GM12873 (cell line): ENCODE data around the gene GMIP.

Source experiments
- TF ChIP-seq, protein P1 (sequence below): IDR thresholded peaks from 2 replicates; pipeline ENCODE4 v1.5.1; 2012; ENCODE audit warnings: low read depth, mild to moderate bottlenecking, moderate library complexity, low read length, control low read depth; ENCODE audit not compliant: insufficient read depth; ENCODE audit errors: missing control alignments

GMIP gene

DNA sequence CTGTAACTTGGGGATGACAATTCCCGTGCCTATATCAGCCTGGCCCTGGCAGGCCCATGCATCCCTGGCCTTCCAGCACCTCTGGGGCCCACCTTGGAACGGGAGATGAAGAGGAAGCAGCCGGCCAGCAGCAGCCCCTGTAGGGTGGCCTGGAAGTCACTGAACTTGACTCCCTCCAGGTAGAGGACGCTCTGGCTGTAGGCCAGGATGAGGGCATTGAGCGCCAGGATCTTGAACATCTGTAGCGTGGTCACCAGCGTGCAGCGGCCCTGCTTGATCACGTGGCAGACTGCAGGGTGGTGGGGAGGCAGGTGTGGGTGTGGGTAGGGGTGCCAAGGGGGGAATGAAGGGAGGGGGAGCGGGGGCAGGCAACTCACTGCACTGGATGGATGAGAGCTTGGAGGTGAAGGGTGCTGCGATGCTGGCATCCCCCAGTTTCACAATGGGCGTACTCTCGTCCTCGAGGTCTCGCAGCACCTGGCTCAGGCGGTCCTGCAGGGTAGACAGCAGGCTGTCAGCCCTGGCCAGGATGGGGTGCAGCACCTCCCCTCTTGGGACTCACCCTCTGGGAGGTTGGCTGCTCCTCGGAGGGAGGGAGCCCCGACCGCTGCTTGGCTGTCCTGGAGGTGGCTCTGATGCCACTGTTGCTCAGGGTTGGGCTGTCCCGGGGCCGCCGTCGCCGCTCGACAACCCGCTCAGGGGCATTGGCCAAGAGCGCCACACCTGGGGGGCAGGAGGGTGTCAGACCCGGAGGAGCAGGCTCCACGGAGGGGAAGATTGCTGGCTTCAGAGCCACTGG is 3.8 kb upstream of the GMIP start:
- TF ChIP-seq, protein P1, sequence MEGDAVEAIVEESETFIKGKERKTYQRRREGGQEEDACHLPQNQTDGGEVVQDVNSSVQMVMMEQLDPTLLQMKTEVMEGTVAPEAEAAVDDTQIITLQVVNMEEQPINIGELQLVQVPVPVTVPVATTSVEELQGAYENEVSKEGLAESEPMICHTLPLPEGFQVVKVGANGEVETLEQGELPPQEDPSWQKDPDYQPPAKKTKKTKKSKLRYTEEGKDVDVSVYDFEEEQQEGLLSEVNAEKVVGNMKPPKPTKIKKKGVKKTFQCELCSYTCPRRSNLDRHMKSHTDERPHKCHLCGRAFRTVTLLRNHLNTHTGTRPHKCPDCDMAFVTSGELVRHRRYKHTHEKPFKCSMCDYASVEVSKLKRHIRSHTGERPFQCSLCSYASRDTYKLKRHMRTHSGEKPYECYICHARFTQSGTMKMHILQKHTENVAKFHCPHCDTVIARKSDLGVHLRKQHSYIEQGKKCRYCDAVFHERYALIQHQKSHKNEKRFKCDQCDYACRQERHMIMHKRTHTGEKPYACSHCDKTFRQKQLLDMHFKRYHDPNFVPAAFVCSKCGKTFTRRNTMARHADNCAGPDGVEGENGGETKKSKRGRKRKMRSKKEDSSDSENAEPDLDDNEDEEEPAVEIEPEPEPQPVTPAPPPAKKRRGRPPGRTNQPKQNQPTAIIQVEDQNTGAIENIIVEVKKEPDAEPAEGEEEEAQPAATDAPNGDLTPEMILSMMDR, result no peak

DNA sequence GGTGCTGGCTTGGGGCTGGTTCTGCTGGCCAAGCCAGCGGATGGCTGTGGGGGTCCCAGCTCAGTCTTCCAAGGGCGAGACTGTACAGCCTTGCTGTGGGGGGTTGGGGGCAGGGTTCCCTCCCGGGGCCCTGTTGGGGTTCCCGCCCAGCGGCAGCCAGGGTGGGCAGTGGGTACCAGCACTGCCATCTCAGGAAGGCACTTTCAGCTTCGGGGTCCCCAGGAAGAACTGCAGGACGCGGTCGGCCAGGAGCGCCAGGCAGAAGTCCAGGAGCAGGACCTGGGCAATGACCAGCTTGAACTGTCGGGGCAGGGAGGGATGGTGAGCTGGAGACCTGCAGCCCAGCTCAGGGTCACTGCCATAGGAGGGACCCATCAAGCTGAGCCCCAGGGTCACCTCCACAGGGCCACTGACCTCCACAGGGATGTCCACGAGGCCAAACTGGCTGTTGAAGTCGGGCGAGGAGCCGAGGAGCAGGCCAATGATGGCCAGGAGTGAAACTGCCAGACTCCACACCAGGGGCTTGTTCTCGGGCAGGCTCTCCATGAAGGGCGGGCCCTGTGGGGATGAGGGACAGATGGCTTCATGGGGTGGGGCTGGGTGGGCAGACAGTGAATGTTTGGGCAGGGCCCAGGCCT is 1.9 kb upstream of the GMIP start:
- TF ChIP-seq, protein P1, result no peak

DNA sequence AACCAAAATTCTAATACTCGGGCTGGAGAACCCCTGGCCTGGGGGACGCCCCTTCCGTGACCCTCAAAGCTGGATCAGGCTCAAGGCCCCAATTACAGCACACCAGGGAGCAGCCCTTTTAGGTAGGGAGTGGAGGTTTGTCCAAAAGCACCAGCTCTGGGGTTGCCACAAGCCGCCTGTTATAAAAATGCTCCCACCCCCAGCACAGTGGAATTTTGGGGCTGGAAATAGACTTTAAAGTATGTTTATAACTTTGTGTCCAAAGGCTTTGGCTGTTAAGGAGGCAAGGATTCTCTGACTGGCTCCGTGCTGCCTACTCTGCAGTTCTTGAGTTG is 564 bp upstream of the GMIP start:
- TF ChIP-seq, protein P1, result no peak

DNA sequence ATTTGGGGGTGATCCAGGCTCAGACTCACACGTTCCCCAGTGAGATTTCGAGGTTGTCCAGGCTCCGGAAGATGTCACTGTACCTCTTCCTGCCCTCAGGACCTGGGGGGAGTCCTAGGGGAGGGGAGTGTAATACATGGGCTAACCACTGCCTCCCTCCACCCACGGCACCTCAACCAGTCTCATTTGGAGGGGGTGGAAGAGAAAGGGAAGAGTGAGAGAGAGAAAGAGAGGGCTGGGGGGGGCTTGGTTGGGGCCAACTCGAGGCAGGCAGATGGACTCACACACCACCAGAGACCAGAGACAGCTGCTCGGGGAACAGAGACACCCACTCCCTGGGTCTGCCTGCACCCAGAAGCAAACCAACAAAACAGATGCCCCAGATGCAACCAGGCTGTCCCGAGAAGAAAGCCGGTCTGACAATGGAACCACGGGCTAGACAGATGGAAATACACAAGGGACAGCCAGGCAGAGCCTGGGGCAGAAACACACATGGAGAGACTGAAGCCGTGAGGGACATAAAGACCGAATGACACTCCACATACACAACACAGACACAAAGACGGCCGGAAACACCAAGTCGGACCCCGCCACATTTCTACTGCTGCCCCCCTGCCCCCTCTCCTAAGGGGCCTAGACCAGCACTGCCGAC is 825 bp downstream of the GMIP start:
- TF ChIP-seq, protein P1, result peak; percentile 22

DNA sequence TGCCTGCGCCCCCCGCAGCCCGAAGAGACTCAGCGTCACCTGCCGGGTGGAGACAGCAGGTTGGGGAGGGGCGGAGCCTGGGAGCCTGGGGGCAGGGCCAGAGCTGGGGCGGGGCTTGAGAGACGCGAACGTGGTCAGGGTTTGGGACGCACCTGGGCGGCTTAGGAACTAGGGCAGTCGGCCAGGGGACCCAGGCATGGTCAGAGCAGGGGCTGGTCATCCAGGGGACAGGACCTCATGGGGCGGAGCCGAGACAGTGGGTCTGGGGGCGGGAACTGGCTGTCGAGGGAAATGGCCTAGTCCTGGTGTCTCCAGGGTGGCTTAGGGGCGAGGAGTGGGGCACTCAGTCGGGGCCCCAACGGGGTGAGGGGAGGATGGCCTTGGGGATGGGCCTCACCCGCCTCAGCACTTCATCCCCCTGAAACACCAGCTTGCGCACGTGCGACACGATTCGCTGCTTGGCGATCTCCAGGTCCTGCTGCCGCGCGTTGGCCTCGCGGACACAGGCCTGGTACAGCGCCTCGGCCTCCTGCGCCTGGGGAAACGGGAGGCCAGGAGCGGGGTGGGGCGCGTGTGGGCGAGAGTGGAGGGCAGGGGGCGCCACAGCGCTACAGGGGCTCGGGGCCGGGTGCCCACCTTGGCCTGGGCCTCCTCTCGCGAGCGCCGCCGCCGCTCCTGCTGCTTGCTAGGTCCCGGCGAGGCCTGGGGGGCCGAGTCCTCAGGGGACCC is 5.8 kb downstream of the GMIP start:
- TF ChIP-seq, protein P1, result no peak

DNA sequence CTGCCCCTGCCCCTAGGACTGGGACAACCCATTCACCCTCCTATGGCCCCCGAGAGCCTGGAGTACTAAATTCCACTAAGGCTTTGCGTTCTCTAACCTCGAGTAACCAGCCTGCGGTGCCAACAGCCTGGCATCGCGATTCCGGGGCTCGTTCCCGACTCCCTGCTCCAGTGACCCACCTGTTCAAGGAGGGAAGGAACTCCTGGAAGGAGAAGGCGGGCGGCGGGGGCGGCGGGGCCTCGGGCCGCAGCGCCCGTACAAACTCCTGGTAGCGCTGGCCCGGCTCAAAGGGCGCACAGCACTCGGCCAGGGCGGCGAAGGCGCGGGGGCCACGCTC is 6.3 kb downstream of the GMIP start:
- TF ChIP-seq, protein P1, result no peak
